HEK293T (cell line): ENCODE measurements around the gene MIGA2.

Source experiments
- CTCF ChIA-PET: fragments of 350-600 bp; formaldehyde crosslinking; extraction: SDS; loops from one replicate; lab custom pipeline; 2021; ENCODE audit warnings: antibody characterized with exemption, inconsistent platforms; lab: Yijun Ruan, JAX
- POLR2A ChIA-PET: fragments of 350-600 bp; formaldehyde crosslinking; extraction: SDS; loops from one replicate; lab custom pipeline; 2020; ENCODE audit warnings: antibody characterized with exemption, inconsistent platforms; lab: Yijun Ruan, JAX
- DNase-seq: peaks from one replicate; pipeline ENCODE4 v3.0.0; 2012; ENCODE audit warnings: mixed read lengths; ENCODE audit errors: extremely low spot score
- ARNT ChIP-seq: fragments of 450-650 bp; IDR thresholded peaks from 2 replicates; pipeline ENCODE4 v1.6.1; 2017; ENCODE audit warnings: mild to moderate bottlenecking
- BHLHE40 ChIP-seq: fragments of 450-650 bp; IDR thresholded peaks from 2 replicates; pipeline ENCODE4 v1.6.1; 2016; ENCODE audit warnings: mild to moderate bottlenecking, moderate library complexity, borderline replicate concordance
- CTBP1 ChIP-seq: fragments of 450-650 bp; IDR thresholded peaks from 2 replicates; pipeline ENCODE4 v1.6.1; 2016; ENCODE audit warnings: borderline replicate concordance
- ELF4 ChIP-seq: fragments of 450-650 bp; IDR thresholded peaks from 2 replicates; pipeline ENCODE4 v1.6.1; 2017; ENCODE audit warnings: antibody characterized with exemption
- FOXA1 ChIP-seq: fragments of 450-650 bp; IDR thresholded peaks from 2 replicates; pipeline ENCODE4 v1.6.1; 2016; ENCODE audit warnings: mild to moderate bottlenecking
- FOXK2 ChIP-seq: fragments of 450-650 bp; IDR thresholded peaks from 2 replicates; pipeline ENCODE4 v1.6.1; 2016; ENCODE audit warnings: mild to moderate bottlenecking
- FOXM1 ChIP-seq: fragments of 450-650 bp; IDR thresholded peaks from 2 replicates; pipeline ENCODE4 v1.6.1; 2017; ENCODE audit warnings: mild to moderate bottlenecking, borderline replicate concordance
- HDGF ChIP-seq: fragments of 450-650 bp; IDR thresholded peaks from 2 replicates; pipeline ENCODE4 v1.6.1; 2017; ENCODE audit warnings: antibody characterized with exemption, borderline replicate concordance
- L3MBTL2 ChIP-seq: fragments of 450-650 bp; conservative IDR thresholded peaks from 2 replicates; pipeline ENCODE4 v1.6.1; 2016; ENCODE audit warnings: mild to moderate bottlenecking
- LEF1 ChIP-seq: fragments of 450-650 bp; IDR thresholded peaks from 2 replicates; pipeline ENCODE4 v1.6.1; 2017; ENCODE audit warnings: mild to moderate bottlenecking, borderline replicate concordance
- NFRKB ChIP-seq: fragments of 450-650 bp; IDR thresholded peaks from 2 replicates; pipeline ENCODE4 v1.6.1; 2016; ENCODE audit warnings: mild to moderate bottlenecking, moderate library complexity
- PKNOX1 ChIP-seq: fragments of 450-650 bp; IDR thresholded peaks from 2 replicates; pipeline ENCODE4 v1.6.1; 2016
- SP1 ChIP-seq: fragments of 450-650 bp; IDR thresholded peaks from 2 replicates; pipeline ENCODE4 v1.6.1; 2017
- SUZ12 ChIP-seq: fragments of 450-650 bp; IDR thresholded peaks from 2 replicates; pipeline ENCODE4 v1.6.1; 2016; ENCODE audit warnings: mild to moderate bottlenecking
- TARDBP ChIP-seq: fragments of 450-650 bp; IDR thresholded peaks from 2 replicates; pipeline ENCODE4 v1.6.1; 2016
- ZNF384 ChIP-seq: fragments of 450-650 bp; IDR thresholded peaks from 2 replicates; pipeline ENCODE4 v1.6.1; 2016

MIGA2 gene

DNA sequence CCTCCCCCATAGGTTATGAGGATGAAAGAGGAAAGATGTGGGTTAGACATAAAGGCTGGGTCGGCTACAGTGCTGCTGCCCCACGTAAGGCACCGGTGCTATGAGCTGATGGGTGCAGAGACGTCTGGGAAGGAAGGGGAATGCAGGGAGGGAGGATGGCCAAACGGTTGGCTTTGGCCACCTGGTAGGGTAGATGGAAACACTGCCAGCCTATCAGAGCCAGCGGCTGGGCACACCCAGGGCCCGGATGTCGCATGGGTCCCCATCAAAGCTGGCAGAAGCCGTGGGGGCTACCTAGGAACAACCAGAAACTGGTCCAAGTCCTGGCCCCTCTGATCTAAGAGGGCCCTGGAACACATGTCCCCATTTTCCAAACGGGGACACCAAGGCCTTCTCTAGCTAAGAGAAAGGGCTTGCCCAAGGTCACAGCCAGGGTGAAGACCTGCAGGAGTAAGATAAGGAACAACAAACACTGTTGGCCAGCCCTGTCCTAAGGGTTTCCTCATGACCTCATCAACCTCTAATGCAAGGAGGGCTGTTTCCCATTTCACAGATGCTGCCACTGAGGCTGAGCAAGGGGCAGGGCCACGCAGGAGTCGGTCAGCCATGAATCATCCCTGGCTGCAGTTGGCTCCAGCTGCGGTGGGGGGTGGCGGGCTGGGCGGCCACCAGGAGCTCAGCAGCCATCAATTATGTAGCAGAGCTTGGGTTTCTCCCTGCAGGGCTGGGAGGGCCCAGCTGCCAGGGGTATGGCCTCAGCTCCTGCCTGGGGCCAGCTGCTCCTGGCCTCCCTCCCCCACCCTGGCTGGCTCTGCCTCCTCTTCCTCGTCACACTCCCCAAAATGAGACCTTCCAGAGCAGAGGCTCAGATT is 13.2 kb upstream of the MIGA2 start:
- DNase-seq: peak; percentile 66
- CTCF ChIA-PET: interaction anchor here (0.7 to 1.6 kb wide), 3 partner anchors 9 to 18 kb away, joined by 3 to 5 read pairs (median 3); no protein-coding TSS in a partner anchor
- POLR2A ChIA-PET: interaction anchor here (0.9 to 1.2 kb wide), 3 partner anchors 13 to 16 kb away, joined by 3 to 5 read pairs (median 3); partner anchors contain the start of gene MIGA2
- TF ChIP-seq FOXA1 (no peak), PKNOX1 (peak; percentile 95)

DNA sequence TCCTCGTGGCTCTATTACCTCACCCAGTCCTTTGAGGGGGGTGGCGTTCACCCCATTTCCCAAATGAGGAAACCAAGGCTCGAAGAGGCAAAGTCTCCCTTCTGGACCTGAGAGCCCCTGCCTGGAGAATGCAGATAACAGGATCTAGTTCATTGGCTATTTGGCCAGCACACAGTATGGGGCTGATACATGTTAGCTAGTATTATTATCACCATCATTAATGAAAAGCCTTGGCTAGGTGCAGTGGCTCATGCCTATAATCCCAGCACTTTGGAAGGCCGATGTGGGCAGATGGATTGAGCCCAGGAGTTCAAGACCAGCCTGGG is 12.6 kb upstream of the MIGA2 start:
- POLR2A ChIA-PET: interaction anchor here (0.9 to 1.2 kb wide), 3 partner anchors 12 to 17 kb away, joined by 3 to 5 read pairs (median 3); partner anchors contain the start of gene MIGA2
- no peak for DNase-seq
- CTCF ChIA-PET: interaction anchor here (1.0 kb wide), 1 partner anchor 9 kb away, joined by 3 read pairs; no protein-coding TSS in a partner anchor
- no peak for TF ChIP-seq HDGF
- no peak for TF ChIP-seq SP1
- TF ChIP-seq PKNOX1: no peak
- no peak for TF ChIP-seq ELF4
- TF ChIP-seq FOXM1: no peak
- TF ChIP-seq BHLHE40: no peak
- no peak for TF ChIP-seq FOXA1
- TF ChIP-seq SUZ12: no peak
- TF ChIP-seq FOXK2: no peak
- TF ChIP-seq LEF1: no peak
- no peak for TF ChIP-seq CTBP1
- TF ChIP-seq L3MBTL2: no peak
- TF ChIP-seq NFRKB: no peak
- no peak for TF ChIP-seq ZNF384
- no peak for TF ChIP-seq TARDBP
- no peak for TF ChIP-seq ARNT

DNA sequence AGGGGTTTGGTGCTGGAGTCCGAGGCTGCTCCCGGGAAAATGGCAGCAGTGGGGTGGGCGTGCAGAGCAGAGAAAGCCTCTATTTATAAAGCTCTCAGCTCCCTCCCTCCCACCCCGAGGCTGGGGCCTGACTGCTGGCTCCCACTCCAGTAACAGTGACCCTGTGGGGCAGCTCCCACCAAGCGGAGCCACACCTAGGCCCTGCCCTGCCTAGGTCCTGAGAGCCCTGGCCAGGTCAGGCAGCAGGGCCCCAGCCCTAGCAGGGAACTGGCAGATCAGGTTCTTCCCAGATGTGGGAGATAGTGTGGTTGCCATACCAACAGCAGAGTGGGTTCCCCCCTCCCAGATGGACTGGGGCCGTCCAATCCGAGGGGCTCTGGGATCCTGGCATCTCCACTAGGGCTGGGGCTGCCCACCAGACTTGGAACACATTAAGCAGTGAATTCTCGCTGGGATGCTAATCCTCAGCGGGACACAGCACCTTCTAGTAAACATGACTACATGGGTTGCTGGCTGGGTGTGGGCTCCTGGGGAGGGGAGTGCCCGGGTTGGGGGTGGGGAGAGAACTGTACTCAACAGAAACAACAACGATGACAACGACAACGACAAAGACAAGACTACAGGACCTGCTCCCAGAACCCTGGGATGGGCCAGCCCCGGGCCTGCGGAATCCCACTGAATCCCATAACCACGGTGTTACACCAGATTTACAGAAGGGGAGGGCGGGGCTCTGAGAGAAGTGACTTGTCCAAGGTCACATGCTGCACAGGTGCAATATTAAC is 9.8 kb upstream of the MIGA2 start:
- no peak for DNase-seq
- ChIA-PET CTCF (no interaction called here), POLR2A (interaction anchor here (1.7 kb wide), 2 partner anchors 9 to 12 kb away, joined by 4 to 10 read pairs; partner anchors contain the start of gene MIGA2)
- no peak for TF ChIP-seq PKNOX1
- TF ChIP-seq NFRKB: no peak
- no peak for TF ChIP-seq HDGF
- TF ChIP-seq TARDBP: no peak
- no peak for TF ChIP-seq ZNF384
- no peak for TF ChIP-seq LEF1
- TF ChIP-seq FOXM1: no peak
- no peak for TF ChIP-seq CTBP1
- TF ChIP-seq FOXK2: no peak
- TF ChIP-seq L3MBTL2: no peak
- TF ChIP-seq ARNT: no peak
- no peak for TF ChIP-seq SUZ12
- no peak for TF ChIP-seq ELF4
- no peak for TF ChIP-seq BHLHE40
- TF ChIP-seq FOXA1: no peak
- TF ChIP-seq SP1: no peak

GRCh38 chr9:129027224-129027684 is 9.2 kb upstream of the MIGA2 start:
- POLR2A ChIA-PET: interaction anchor here (1.7 kb wide), 2 partner anchors 9 to 12 kb away, joined by 4 to 10 read pairs; partner anchors contain the start of gene MIGA2
- DNase-seq: no peak
- CTCF ChIA-PET: no interaction called here
- TF ChIP-seq L3MBTL2 (peak; percentile 25; the same call in 1 of the 2 replicates), ZNF384 (no peak)

GRCh38 chr9:129027685-129028191 is 8.7 kb upstream of the MIGA2 start:
- TF ChIP-seq L3MBTL2: no peak
- no peak for TF ChIP-seq ELF4
- no peak for TF ChIP-seq FOXK2
- no peak for TF ChIP-seq FOXA1
- TF ChIP-seq NFRKB: no peak
- TF ChIP-seq TARDBP: no peak
- TF ChIP-seq ZNF384: no peak
- no peak for TF ChIP-seq ARNT
- TF ChIP-seq SP1: no peak
- no peak for TF ChIP-seq BHLHE40
- no peak for TF ChIP-seq FOXM1
- TF ChIP-seq LEF1: no peak
- TF ChIP-seq SUZ12: no peak
- TF ChIP-seq HDGF: no peak
- no peak for TF ChIP-seq CTBP1
- TF ChIP-seq PKNOX1: no peak
- ChIA-PET POLR2A (interaction anchor here (0.9 to 1.7 kb wide), 8 partner anchors 8 to 432 kb away, joined by 3 to 10 read pairs (median 4); partner anchors contain the start of genes MIGA2 and SPOUT1), CTCF (interaction anchor here (0.6 to 0.9 kb wide), 3 partner anchors 24 to 254 kb away, joined by 3 read pairs; no protein-coding TSS in a partner anchor)
- peak; percentile 49 for DNase-seq
